HG03196 (cell line): ENCODE measurements around the gene ADRB1.

Experiments used
- ATAC-seq: cut with Tn5 transposase; IDR thresholded peaks from one replicate; pipeline ENCODE4 v1.9.1; 2021; ENCODE audit not compliant: unreplicated experiment

The ADRB1 gene

DNA sequence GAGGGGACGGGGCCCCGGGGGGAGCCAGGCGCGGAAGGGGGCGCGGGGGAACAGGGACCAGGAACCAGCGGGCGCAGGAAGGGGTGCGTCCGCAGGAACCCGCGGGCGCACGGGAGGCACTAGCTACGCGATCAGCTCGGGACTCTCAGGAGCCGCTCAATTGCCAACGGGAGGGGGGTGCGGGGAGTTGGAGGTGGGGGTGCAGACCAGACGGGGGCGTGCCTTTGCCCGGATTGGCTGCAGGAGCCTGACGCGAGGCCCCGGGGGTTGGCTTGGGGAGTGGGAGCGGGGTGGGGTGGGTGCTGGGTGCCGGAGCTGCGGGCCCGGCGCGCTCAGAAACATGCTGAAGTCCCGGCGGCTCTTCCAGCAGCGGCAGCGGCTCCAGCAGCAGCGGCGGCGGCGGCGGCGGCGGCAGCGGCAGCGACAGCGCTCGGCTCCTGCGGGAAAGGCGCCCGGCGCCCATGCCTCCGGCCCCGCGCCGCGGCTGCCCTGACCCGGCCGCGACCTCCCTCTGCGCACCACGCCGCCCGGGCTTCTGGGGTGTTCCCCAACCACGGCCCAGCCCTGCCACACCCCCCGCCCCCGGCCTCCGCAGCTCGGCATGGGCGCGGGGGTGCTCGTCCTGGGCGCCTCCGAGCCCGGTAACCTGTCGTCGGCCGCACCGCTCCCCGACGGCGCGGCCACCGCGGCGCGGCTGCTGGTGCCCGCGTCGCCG, at the start of gene ADRB1:
TSS of gene ADRB1 (plus strand) at position 335 of the 715 bp plus-strand sequence. CDS start at position 602, 267 bp downstream.
- peak; percentile 40 for ATAC-seq

DNA sequence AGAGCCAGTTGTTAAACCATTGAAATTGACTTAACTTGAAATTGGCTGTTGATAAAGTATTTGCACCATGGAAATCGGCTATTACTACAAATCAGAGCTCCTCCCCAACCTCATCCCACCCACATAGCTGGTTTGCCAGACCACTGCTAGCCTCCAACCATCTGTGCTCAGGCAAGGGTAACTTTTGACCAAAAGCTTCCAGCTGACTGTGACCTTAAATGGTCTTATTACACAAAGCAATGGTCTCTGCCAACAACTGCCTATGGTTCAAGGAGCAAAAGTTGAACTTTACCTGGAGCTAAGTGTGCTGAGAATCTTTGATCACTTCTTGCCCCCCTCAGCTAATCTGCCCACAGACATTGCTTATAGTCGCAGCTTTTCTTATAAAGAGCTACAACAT, 48.5 kb upstream of the ADRB1 start:
- ATAC-seq = no peak

DNA sequence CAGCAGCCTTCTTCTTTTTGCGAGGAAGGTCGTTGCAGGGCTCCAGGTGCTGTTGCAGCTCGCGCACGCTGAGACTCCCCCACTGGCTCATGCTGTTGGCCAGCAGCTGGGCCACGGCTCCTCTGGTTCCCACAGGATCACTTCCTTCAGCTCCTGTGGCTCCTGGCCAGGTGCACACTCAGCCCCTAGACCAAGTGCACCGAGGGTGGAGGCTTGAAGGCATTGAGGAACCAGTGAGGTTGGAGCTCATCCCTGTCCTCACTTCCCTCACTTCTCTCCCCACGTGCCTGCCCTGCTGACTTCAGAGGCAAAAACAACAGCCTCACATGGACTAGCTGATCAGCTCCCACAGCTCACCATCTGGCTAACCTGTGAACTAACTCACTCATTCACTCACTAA, 46.2 kb upstream of the ADRB1 start:
- no peak for ATAC-seq

DNA sequence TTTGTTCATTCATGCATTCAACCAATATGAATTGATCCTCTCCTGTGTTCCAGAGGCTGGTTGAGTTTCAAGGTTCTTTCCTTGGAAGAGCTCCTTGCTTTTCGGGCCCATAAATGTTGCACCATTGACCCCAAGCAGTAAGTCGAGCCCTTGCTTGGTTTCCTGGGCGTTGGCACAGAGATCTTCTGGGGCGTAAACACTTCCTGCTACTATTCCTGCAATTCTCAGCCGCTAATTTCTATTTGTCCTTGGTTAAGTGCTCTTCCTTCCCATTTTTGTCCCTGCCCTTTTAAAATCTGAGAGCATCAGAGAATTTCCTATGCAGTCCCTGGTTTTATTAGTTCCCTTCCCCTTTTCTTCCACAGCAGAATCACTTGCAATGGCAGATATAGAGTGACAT, 44.1 kb upstream of the ADRB1 start:
- ATAC-seq = no peak

DNA sequence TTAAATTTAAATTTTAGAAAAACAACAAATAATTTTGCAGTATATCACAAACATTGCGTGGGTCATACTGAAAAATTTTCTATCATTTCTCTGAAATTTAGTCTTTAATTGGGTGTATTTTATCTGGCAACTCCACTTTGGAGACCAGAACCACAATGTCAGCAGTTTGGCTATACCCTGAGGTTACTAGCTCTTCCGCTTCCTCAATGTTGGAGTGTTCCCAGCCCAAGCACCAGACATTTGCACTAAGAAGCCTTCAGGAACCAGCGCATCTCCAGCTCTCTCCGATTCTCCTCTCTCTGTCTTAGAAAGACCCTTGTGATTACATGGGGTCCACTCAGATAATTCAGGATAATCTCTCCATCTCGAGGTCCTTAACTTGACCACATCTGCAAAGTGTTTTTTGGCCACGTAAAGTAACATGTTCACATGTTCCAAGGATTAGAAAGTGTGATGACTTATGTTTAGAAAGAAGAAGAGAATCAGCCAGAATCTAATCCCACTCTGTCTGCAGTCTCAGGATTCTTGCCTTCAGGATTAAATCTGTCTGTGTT, 43.1 kb upstream of the ADRB1 start:
- no peak for ATAC-seq

DNA sequence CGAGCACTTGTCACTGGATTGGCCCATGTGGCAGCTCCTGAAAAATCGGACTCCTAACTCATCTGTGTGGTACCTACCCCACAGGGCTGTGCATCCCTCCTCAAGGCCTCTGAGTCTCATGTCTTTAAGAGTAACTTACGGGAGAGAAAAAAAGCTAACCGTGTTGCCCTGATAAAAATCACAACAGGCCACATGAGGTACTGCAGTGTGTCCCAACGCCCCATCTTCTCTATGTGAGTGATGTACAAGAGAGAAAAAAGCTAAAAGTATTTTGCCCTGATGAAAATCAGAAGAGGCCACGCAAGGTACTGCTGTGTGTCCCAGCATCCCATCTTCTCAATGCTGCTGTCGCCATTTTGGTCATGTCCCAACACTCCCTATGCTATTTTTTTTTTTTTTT, 41.2 kb upstream of the ADRB1 start:
- no peak for ATAC-seq

DNA sequence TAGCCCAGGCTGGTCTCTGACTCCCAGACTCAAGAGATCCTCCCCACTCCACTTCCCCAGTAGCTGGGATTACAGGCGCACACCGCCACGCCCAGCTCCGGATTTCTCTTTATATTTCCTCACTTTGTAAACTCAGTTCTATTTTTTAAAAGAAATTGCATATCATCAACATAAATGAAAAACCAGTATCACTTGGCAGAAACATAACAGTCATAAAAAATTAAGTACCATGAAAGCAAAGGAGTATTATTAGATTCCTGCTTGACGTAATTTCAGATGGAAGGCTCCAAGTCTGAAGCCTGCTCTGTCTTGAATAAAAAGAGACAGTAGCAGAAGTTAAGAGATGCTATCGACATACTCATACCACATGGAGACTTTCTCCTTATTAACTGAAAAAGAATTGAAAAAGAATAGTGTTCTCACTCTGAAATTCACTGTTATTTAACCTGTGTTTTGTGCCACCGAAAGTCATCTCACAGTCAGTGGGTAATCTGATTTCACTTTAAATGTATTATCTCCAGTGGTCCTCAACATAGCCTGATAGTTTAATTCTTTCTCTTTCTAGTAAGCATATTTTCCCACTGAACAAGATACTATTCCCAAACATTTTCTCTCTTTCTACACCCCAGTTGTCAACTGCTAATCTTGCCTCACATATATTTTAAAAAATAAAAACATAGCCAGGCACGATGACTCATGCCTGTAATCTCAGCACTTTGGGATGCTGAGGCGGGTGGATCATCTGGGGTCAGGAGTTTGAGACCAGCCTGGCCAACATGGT, 40.3 kb upstream of the ADRB1 start:
- ATAC-seq = no peak

DNA sequence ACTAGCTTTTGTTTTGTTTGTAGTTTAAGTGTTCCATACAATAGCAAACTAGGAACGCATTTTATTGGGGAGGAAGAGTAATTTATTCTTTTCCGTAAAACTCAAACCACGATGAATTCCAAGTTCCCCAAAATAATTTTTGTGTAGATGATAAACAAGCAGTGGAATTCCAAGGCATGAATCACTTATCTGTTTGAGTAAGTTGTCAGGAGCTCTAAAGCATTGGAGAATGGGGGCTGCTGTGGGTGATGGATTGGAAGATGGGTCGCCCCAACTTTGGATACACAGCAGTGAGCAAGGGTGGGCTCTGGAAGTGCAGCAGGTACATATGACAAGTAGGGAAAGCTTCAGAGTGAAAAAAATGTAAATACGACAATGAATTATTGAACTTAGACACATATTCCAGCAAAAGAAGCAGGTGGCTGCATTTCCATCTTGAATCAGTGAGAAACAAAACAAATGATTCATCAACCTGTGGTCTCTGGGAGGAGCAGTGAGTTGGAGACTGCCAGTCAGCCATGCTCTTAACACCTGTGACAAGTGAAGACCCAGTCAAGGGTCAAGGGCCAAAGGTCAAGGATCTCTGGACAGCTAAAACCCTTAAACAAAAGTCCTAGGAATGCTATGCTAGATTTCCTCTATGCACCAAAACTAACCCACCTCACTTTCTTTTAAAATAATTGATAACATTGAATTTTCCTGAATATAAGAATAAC, 34.2 kb upstream of the ADRB1 start:
- ATAC-seq = no peak

DNA sequence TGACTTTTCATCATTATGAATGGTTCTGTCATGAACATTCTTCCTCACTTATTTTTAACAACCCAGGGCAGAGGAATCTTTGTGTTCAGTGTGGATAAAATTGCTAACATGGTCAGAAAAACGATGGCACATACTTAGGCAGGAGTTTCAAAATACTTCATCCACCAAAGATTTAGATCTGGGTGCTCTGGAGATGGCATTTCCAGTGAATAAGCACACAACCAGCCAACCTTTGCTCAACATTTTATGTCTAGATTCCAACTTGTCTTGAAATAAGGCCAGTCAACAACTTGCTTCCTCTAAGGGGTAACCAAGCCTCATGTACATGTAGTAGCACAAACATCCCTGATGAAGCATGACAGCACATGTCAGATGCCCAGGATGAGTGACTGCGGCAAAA, 33.4 kb upstream of the ADRB1 start:
- no peak for ATAC-seq

DNA sequence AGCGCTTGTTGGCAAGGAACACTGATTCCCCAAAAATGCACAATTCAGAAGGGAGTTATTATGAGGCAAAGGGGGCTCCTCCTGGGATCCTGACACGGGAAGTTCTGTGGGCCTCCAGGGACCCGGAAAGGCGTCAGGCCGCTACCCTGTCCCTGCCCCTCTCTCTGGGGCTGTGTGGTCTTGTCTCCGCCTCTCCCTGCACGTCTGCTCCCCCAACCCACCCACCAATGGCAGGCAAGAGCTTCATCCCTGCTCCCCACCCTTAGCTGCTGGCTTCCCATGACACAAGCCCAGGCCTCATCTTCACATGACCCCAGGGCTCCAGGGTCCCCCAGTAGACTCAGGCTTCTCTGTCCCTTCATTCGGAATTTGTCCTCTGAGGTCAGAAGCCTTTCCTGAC, 31.0 kb upstream of the ADRB1 start:
- ATAC-seq = no peak

DNA sequence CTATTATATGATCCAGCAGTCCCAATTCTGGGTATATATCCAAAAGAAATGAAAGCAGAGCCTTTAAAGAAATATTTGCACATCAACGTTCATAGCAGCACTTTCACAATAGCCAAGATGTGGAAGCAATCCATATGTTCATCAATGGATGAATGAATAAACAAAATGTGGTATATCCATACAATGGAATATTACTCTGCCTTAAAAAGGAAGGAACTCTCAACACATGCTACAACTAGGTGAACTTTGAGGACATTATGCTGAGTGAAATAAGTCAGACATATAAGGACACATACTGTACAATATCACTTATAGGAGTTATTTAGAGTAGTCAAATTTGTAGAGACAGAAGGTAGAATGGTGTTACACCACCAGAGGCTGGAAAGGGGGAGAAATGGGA, 28.0 kb upstream of the ADRB1 start:
- ATAC-seq = no peak

DNA sequence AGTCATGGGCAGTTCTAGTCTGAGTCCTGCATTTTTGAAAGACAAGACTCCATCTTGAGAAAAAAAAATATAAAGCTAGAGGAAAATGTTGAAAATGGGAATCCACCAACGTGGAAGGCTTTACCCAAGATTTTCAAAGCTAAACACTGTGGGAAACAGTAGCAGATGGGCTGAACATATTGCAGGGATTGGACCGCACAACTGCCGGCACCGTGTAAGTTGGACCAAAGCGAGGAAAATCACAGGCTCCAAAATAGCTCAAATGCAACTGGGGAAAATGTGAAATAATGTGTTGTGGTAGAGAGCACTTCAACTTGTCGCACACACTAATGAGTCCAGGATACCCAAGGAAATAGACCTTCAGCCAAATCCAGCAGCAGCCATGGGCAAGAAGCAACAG, 26.4 kb upstream of the ADRB1 start:
- ATAC-seq = no peak

DNA sequence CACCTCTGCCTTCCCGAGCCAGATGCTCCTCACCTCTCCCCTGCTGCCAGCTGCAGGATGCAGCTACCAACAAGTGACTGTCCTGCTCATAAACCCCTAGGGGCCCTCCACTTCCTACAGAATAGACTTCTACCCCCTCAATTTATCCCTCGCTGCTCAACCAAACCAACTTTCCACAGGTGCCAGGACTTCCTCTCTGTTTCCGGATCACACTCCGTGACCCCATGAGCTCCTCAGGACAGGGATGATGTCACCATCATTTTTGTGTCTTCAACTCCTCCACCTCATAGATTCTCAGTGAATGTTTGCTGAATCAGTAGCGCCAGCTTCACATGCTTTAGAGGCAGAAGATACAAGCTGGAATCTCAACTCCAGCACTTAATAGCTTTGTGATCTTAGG, 25.8 kb upstream of the ADRB1 start:
- ATAC-seq = no peak

DNA sequence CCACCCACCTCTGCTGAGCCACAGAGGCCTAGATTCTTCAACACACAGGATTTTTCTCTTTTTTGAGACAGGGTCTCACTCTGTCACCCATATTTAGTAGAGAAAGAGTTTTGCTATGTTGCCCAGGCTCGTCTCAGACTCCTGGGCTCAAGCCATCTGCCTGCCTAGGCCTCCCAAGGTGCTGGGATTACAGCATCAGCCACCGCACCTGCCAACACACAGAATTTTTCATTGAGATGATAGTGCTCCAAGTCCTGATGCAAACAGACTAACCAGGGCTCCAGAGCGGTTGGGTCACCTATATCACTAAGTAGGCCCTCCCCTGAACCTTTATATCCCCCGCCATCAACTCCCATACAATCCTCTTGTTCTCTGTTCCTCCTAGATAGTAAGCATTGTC, 24.4 kb upstream of the ADRB1 start:
- ATAC-seq = no peak

DNA sequence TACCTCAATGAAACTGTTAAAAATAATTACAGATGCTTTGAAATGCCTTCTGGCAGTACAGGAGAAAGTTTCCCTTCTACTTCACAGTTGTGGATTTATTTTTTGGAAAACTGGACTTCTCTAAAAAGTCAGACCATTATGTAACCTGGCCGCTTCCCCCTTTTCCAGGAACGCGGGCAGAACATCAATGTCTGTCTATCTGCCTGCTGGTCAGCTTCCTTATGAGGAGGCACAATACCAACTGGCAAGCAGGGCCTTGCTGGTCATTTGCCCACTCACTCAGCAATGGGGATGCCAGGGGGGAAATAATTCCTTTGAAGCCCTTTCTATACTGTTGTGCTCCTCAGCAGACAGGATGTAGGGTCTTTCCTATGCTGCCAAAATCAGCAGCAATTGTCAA, 22.5 kb upstream of the ADRB1 start:
- ATAC-seq = no peak

DNA sequence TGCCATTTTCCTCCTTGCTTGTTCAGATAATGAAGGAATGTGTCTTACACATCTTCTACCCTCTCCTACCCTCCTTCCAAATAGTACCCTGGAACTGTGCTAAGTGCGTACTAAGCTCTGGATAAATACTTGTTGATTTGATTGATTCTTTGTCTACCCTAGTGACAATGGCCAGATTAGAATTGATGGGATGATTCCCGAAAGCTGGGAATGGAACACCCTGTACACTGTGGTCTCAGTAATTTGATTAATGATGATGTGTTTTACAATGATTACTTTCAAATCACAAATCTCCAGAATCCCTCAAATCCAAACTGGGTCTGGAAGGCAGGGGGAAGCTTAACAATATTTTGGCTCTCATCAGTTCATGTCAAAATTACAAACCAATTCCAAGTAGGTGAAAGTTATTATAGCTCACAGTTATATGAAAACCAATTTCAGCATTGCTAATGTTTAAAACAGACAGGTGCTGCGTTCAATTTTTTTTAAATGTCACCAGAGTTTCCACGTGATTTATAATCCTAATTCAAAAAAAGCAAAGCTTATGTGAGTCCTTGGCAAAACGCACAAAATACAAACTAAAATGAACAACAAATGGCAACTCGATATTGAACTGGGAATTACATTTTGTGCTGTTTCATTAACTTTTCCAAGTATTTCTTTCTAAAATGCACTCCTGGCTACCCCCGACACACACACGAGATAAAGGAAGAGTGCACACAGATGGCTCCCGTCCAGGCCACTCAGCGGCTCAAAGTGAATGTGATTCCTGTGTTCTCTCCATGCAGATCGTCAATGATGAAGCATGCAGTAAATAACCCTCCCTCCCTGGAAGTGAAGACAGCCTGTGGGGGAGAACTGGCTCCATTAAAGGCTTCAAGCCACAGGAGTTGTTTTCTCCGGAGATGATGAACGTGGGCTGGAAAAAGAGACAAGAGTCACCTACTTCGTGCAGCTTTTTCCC, 21.7 kb upstream of the ADRB1 start:
- no peak for ATAC-seq

DNA sequence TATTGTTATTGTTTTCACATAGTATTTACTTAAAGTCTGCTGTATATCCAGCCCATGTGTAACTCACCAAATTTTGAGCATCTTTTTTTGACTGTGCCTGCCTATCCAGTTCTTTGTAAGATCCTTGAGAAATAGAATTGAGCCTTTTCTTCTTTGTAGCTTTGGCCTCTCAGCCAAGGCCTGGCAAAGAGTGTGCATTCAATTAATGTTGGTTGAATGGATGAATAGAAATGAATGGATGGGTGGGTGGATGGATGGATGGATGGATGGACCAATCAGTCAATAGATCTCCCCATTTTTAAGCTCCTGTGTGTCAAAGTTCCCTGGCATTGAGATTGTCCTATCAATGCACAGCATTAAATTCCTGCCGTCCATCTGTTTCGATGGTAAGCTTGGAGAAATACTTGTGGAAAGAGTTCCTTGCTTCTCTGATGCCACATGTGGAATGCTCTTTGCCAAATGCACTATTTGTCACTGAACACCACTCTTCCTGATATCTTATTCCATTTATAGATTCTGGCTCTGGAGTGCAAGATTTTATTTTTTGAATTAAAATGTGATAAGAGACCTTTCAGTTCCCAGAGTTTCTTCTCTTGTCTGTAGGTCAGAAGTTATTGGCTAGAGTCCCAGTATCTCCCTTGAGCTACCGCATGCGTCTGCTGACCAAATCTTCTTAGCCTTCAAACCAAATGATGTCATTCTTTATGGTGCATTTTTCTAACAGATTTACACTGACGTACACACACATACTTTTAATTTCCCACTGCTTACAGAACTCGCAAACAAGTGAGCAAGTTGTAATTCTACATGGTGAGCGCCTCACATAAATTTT, 20.7 kb upstream of the ADRB1 start:
- no peak for ATAC-seq

DNA sequence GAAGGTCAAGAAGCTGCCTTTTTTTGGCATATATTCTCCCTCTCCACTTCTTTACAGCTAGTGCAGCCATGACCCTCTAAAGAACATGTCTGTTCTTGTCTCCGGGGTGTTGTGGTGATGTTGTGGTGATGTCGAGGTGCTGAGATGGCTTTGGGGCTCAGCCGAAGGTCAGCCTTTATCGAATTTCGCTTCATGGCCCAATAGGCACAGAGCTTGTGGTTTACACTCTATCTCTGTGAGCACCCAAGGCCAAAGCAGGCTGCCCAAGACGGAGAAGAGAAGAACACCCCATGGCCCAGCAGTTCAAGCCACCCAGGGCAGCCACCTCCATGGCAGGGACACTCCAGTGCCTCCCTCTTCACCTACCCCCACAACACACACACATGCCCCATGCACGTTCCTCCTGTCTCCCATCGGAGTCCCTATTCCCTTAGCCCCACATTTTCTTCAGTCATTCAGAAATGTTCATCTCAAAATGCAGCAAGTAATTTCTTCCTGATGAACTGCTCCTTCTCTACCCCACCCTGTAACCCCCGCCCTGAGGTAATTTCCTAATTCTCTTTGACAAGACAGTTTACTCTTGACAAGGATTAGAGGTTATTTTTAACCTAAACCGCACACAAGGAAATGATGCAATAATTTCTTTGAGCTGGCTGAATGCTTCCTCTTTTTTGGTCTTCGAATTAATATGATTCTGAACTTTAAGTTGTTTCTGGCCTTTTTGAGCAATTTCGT, 18.6 kb upstream of the ADRB1 start:
- ATAC-seq = peak; percentile 68

DNA sequence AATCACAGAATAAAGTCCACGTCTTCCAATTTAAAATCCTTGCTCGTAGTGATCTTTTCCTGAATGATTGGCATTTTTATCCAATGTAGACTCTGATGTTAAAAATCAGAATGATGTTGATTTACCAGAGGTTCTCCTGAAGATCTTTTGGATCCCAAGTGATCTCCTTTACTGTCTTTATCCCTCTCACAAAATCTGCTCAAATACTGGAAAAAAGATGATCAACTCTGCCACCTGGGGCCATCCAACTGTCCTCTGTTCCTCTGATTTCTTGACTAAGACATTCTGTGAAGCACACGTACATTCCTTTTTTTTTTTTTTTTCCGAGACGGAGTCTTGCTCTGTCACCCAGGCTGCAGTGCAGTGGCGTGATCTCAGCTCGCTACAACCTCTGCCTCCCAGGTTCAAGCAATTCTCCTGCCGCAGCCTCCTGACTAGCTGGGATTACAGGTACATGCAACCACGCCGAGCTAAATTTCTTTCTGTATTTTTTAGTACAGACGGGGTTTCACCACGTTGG, 18.0 kb upstream of the ADRB1 start:
- ATAC-seq = no peak
